ENCODE data around the gene LIFR.

Gene LIFR

DNA sequence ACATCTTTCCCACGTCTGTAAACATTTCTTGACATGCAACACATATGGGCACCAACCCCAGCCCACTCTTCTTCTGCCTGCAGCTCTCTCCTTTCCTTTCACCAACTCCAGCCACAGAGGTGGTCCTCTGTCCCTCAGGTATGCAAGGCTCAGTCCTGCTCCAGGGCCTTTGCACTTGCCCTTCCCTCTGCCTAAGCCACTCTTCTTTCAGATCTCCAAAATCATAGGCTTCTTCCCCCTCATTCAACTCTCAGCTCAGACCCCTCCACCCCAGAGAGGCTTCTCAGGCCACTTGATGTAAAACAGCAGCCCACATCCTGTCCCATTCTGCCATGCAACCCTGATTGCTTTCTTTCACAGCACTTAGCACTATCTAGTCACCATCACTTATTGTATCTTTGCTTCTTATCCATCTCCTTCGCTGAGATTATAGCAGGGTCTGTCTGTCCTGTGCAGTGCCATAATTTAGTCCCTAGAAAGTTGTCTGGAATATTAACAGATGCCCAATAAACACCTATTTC lies 3.4 kb downstream of the LIFR start:
- H2AFZ ChIP-seq (ENCODE audit: low read depth, low read length), result no peak overlapping the region
- TF ChIP-seq EZH2 (IDR thresholded peaks at IDR 0.05; ENCODE audit: borderline replicate concordance, low read depth, low read length, severe bottlenecking), result no peak
- TF ChIP-seq, protein P1, sequence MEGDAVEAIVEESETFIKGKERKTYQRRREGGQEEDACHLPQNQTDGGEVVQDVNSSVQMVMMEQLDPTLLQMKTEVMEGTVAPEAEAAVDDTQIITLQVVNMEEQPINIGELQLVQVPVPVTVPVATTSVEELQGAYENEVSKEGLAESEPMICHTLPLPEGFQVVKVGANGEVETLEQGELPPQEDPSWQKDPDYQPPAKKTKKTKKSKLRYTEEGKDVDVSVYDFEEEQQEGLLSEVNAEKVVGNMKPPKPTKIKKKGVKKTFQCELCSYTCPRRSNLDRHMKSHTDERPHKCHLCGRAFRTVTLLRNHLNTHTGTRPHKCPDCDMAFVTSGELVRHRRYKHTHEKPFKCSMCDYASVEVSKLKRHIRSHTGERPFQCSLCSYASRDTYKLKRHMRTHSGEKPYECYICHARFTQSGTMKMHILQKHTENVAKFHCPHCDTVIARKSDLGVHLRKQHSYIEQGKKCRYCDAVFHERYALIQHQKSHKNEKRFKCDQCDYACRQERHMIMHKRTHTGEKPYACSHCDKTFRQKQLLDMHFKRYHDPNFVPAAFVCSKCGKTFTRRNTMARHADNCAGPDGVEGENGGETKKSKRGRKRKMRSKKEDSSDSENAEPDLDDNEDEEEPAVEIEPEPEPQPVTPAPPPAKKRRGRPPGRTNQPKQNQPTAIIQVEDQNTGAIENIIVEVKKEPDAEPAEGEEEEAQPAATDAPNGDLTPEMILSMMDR (IDR thresholded peaks at IDR 0.05; ENCODE audit: borderline replicate concordance, extremely low read depth, low read length, poor library complexity, severe bottlenecking), result no peak
- no peaks in the 10 kb centered on the region for H3K36me3 ChIP-seq (ENCODE audit: insufficient read depth, low read length)
- H3K27me3 ChIP-seq (ENCODE audit: insufficient read depth, low read length, poor library complexity), result peaks cover 2% of the 10 kb centered on the region
- H3K79me2 ChIP-seq (ENCODE audit: insufficient read depth, low read length), result no peaks in the 10 kb centered on the region
- no peak overlapping the region for H3K4me3 ChIP-seq (ENCODE audit: low read depth in 1 of 2, low read length in 2 of 2)
- no peaks in the 10 kb centered on the region for H3K4me1 ChIP-seq (ENCODE audit: insufficient read depth, low read length)
- no peak overlapping the region for H3K9ac ChIP-seq (ENCODE audit: low read depth, low read length)
- H3K27ac ChIP-seq (ENCODE audit: low read length), result no peak overlapping the region
- no peak overlapping the region for H3K4me2 ChIP-seq (ENCODE audit: insufficient read depth, low read length)
- H3K9me3 ChIP-seq (ENCODE audit: insufficient read depth, low read length, severe bottlenecking), result no peaks in the 10 kb centered on the region
- H4K20me1 ChIP-seq (ENCODE audit: insufficient read depth, low read length), result no peaks in the 10 kb centered on the region
- no peak; the same call in 2 of the 3 replicates for ATAC-seq (ENCODE audit: insufficient read depth, low read depth)
- DNase-seq, result no peak

DNA sequence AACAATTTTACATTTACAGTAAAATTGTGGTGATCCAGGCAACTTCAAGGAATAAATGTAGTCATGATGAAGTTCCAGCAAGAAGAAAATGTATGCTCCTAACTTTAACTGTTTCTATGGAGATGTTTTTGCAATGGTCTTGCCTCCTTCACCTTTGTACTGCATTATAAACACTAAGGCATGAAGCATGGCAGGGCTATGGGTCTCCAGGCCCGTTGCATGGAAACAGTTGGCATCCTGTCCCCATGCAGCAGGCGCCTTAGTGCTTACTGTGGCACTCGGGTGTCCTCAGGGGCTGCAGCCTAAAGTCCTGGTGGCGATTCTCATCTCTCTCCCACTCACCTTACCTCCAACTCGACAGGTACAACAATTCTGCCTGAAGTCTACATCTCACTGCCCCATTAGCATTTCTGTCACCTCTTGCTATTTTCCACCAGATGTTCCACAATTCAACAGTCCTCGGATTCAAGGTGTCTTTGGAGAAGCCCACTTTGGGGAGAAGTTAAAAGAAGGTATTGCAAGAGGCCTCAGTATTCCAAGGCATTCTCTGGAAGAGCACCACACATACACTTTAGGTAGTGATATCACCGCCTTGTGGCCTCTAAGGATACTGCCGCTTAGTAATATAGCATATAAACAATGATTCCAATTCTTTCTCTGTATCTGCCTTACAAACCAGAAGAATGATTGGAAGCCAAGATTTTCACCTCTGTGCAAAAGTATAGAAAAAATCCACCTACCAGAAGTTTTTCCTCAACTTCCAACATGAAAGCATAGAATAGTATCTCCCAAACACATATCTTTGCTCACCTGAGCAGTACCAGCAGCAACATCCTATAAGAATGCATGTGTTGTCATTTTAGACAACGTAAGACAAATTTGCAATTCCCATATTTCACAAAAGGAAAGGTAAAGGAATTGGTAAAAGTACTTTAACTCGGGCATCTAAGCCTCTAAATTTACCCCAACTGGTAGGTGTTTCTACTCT lies 5.1 kb downstream of the LIFR start:
- Histone ChIP-seq H4K20me1 (ENCODE audit: insufficient read depth, low read length) (no peaks in the 10 kb centered on the region), H3K9ac (ENCODE audit: low read depth, low read length) (no peak overlapping the region), H3K4me2 (ENCODE audit: insufficient read depth, low read length) (no peak overlapping the region), H3K4me3 (ENCODE audit: low read depth in 1 of 2, low read length in 2 of 2) (no peak overlapping the region), H3K27ac (ENCODE audit: low read length) (no peak overlapping the region), H2AFZ (ENCODE audit: low read depth, low read length) (no peak overlapping the region), H3K36me3 (ENCODE audit: insufficient read depth, low read length) (no peaks in the 10 kb centered on the region), H3K9me3 (ENCODE audit: insufficient read depth, low read length, severe bottlenecking) (no peaks in the 10 kb centered on the region), H3K27me3 (ENCODE audit: insufficient read depth, low read length, poor library complexity) (peaks cover 2% of the 10 kb centered on the region), H3K4me1 (ENCODE audit: insufficient read depth, low read length) (no peaks in the 10 kb centered on the region), H3K79me2 (ENCODE audit: insufficient read depth, low read length) (no peaks in the 10 kb centered on the region)
- no peak for DNase-seq
- ATAC-seq (ENCODE audit: insufficient read depth, low read depth), result peak; percentile 50; the same call in 1 of the 3 replicates
- TF ChIP-seq, protein P1 (IDR thresholded peaks at IDR 0.05; ENCODE audit: borderline replicate concordance, extremely low read depth, low read length, poor library complexity, severe bottlenecking), result peak; percentile 53
- TF ChIP-seq EZH2 (IDR thresholded peaks at IDR 0.05; ENCODE audit: borderline replicate concordance, low read depth, low read length, severe bottlenecking), result no peak

DNA sequence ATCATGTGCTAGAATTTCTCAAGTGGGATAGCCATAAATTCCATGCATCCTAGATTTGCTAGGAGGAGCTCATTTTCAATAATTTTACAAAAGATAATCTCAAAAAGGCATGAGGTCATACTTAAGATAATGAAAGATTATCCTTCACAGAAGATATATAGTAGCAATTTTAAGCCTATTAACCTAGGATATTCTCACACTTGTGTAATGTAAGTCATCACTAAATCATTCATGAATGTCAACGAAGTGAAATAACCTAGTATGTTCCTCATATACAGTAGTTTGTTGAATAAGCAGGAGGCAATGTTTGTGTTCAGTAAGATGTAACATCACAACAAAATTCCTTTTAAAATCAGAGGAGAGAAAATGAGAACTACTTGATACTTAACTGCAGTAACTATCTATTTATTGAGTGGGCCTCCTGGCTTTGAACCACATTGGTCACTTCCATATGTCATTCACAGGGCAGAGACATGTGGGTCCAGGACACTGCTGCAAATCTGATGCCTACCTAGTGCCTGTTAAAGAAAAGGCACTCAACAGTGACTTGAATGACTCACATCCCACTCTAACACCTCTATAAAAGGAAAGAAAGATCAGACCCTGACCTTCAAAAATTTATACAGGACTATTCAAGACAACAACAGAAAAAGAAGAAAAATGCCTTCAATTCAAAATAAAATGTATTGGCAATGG lies 8.2 kb downstream of the LIFR start:
- H3K27me3 ChIP-seq (ENCODE audit: insufficient read depth, low read length, poor library complexity), result peaks cover 2% of the 10 kb centered on the region
- DNase-seq (no peak), ATAC-seq (ENCODE audit: insufficient read depth, low read depth) (no peak)
- H3K36me3 ChIP-seq (ENCODE audit: insufficient read depth, low read length), result no peaks in the 10 kb centered on the region
- TF ChIP-seq EZH2 (IDR thresholded peaks at IDR 0.05; ENCODE audit: borderline replicate concordance, low read depth, low read length, severe bottlenecking), result no peak
- TF ChIP-seq, protein P1 (IDR thresholded peaks at IDR 0.05; ENCODE audit: borderline replicate concordance, extremely low read depth, low read length, poor library complexity, severe bottlenecking), result no peak
- no peaks in the 10 kb centered on the region for H3K79me2 ChIP-seq (ENCODE audit: insufficient read depth, low read length)
- no peak overlapping the region for H3K4me2 ChIP-seq (ENCODE audit: insufficient read depth, low read length)
- no peaks in the 10 kb centered on the region for H4K20me1 ChIP-seq (ENCODE audit: insufficient read depth, low read length)
- no peak overlapping the region for H2AFZ ChIP-seq (ENCODE audit: low read depth, low read length)
- H3K4me1 ChIP-seq (ENCODE audit: insufficient read depth, low read length), result no peaks in the 10 kb centered on the region
- H3K4me3 ChIP-seq (ENCODE audit: low read depth in 1 of 2, low read length in 2 of 2), result no peak overlapping the region
- no peaks in the 10 kb centered on the region for H3K9me3 ChIP-seq (ENCODE audit: insufficient read depth, low read length, severe bottlenecking)
- no peak overlapping the region for H3K27ac ChIP-seq (ENCODE audit: low read length)
- no peak overlapping the region for H3K9ac ChIP-seq (ENCODE audit: low read depth, low read length)

All from DND-41 (cell line).